Endothelial cell of umbilical vein (primary cell): Measurements from ENCODE around the gene MAN2C1. TPM values are rescaled to one million over a fixed set of nuclear protein-coding genes. Genes with fewer than 3 reads are reported as not detected.

ENCODE experiments used
- BruUV-seq: library from RNA; stranded (reverse); fragments of 400-500 nt; replicated peaks from 2 replicates; lab custom pipeline; 2021; lab: Mats Ljungman, UMichigan
- CTCF ChIA-PET: fragments of 300-600, 350-600 bp; sonication (Branson Sonifier 250); formaldehyde crosslinking; loops from one replicate; lab custom pipeline; 2021; ENCODE audit warnings: antibody characterized with exemption, inconsistent platforms; lab: Charles Lee
- POLR2A ChIA-PET: fragments of 300-600, 350-600 bp; sonication (Branson Sonifier 250); formaldehyde crosslinking; loops from one replicate; lab custom pipeline; 2021; ENCODE audit warnings: antibody characterized with exemption, inconsistent platforms; lab: Charles Lee
- DNase-seq: peaks from one replicate; pipeline ENCODE4 v3.0.0-alpha.2; 2011; ENCODE audit warnings: low read depth, low spot score
- FAIRE-seq: peaks from 2 replicates; lab custom pipeline; 2011; peaks lifted over from hg19 to GRCh38; lab: Jason Lieb, UNC
- H2AFZ ChIP-seq: 2 replicates; pipeline ENCODE4 v1.6.0; 2012; ENCODE audit warnings: low read depth, low read length, control low read depth, inconsistent platforms
- H3K27ac ChIP-seq: 2 replicates; pipeline ENCODE4 v1.5.1; 2011; ENCODE audit warnings: low read depth, mild to moderate bottlenecking, control low read depth, low read length, moderate library complexity; ENCODE audit not compliant: insufficient read depth
- H3K27me3 ChIP-seq, 2 experiments: 2 replicates each; pipeline versions ENCODE4 v1.6.0 to v1.6.1; 2011; ENCODE audit warnings: low read length in 2 of 2, mixed read lengths in 1 of 2; ENCODE audit not compliant: control insufficient read depth in 2 of 2, insufficient read depth in 2 of 2
- H3K36me3 ChIP-seq, 2 experiments: 2 replicates in 1 of 2; 3 replicates in 1 of 2; pipeline ENCODE4 v1.5.1; 2011; ENCODE audit warnings: low read length in 2 of 2, mild to moderate bottlenecking in 1 of 2, moderate library complexity in 1 of 2; ENCODE audit not compliant: control insufficient read depth in 2 of 2, insufficient read depth in 2 of 2; ENCODE audit errors: extremely low read depth in 1 of 2
- H3K4me1 ChIP-seq: 3 replicates; pipeline ENCODE4 v1.5.1; 2011; ENCODE audit warnings: mild to moderate bottlenecking, low read length; ENCODE audit not compliant: control insufficient read depth, insufficient read depth; ENCODE audit errors: extremely low read depth
- H3K4me2 ChIP-seq: 2 replicates; pipeline ENCODE4 v1.6.1; 2011; ENCODE audit warnings: low read length, control low read depth, mixed read lengths; ENCODE audit not compliant: insufficient read depth
- H3K4me3 ChIP-seq, 3 experiments: fragments of 200-600 bp in 1 of 3; sonication (generic), shearing (Covaris generic) in 1 of 3; replicated peaks in 1 of 3; 2 replicates each; pipeline ENCODE4 v1.5.1; 2011 to 2016; ENCODE audit warnings: control low read depth in 3 of 3, low read length in 3 of 3, mild to moderate bottlenecking in 2 of 3, inconsistent platforms in 1 of 3, low read depth in 1 of 3, moderate library complexity in 1 of 3; ENCODE audit not compliant: insufficient read depth in 1 of 3
- H3K79me2 ChIP-seq: 2 replicates; pipeline ENCODE4 v1.6.0; 2012; ENCODE audit warnings: low read length, inconsistent platforms; ENCODE audit not compliant: control insufficient read depth, insufficient read depth
- H3K9ac ChIP-seq: replicated peaks from 2 replicates; pipeline ENCODE3; 2011; ENCODE audit warnings: low read length, control low read depth; ENCODE audit not compliant: insufficient read depth; ENCODE audit errors: extremely low read depth
- H3K9me1 ChIP-seq: replicated peaks from 3 replicates; pipeline ENCODE4 v1.6.0; 2011; ENCODE audit warnings: mild to moderate bottlenecking, low read length; ENCODE audit not compliant: control insufficient read depth, insufficient read depth; ENCODE audit errors: extremely low read depth
- H3K9me3 ChIP-seq: replicated peaks from 2 replicates; pipeline ENCODE4 v1.5.1; 2012; ENCODE audit warnings: low read length, inconsistent platforms; ENCODE audit not compliant: control insufficient read depth, insufficient read depth
- H4K20me1 ChIP-seq: replicated peaks from 2 replicates; pipeline ENCODE3; 2011; ENCODE audit warnings: mild to moderate bottlenecking, low read length; ENCODE audit not compliant: control insufficient read depth, insufficient read depth; ENCODE audit errors: extremely low read depth
- CTCF ChIP-seq, 2 donors: IDR thresholded peaks; 1 replicate in 1 of 2; 2 replicates in 1 of 2; pipeline ENCODE4 v1.5.1; 2011; ENCODE audit warnings: low read length in 2 of 2, mild to moderate bottlenecking in 2 of 2, moderate library complexity in 2 of 2, control low read depth in 1 of 2, inconsistent platforms in 1 of 2, low read depth in 1 of 2; ENCODE audit not compliant: insufficient read depth in 1 of 2; ENCODE audit errors: extremely low read depth in 1 of 2
- EZH2 ChIP-seq: IDR thresholded peaks from 2 replicates; pipeline ENCODE4 v1.6.1; 2012; ENCODE audit warnings: borderline replicate concordance, low read depth, mild to moderate bottlenecking, moderate library complexity, low read length, inconsistent platforms; ENCODE audit not compliant: severe bottlenecking
- FOS ChIP-seq: IDR thresholded peaks from 2 replicates; pipeline ENCODE4 v1.6.1; 2011; ENCODE audit warnings: mild to moderate bottlenecking, low read length, moderate library complexity, borderline replicate concordance; ENCODE audit not compliant: insufficient read depth
- GATA2 ChIP-seq: IDR thresholded peaks from 2 replicates; pipeline ENCODE4 v1.7.0; 2011; ENCODE audit warnings: low read depth, mild to moderate bottlenecking, moderate library complexity, mixed read lengths, low read length; ENCODE audit not compliant: insufficient read length, insufficient read depth
- JUN ChIP-seq: IDR thresholded peaks from 2 replicates; pipeline ENCODE4 v1.6.1; 2011; ENCODE audit warnings: borderline replicate concordance, low read depth; ENCODE audit not compliant: insufficient read length, insufficient read depth
- MAX ChIP-seq: IDR thresholded peaks from 2 replicates; pipeline ENCODE4 v1.6.1; 2011; ENCODE audit not compliant: insufficient read depth, insufficient read length
- MYC ChIP-seq: IDR thresholded peaks from one replicate; pipeline ENCODE4 v1.6.1; 2011; ENCODE audit warnings: mild to moderate bottlenecking, low read depth, low read length
- POLR2A ChIP-seq: IDR thresholded peaks from 2 replicates; pipeline ENCODE4 v1.6.1; 2012; ENCODE audit warnings: low read depth, mild to moderate bottlenecking, control low read depth, low read length
- POLR2AphosphoS5 ChIP-seq: IDR thresholded peaks from 2 replicates; pipeline ENCODE4 v1.6.1; 2012; ENCODE audit warnings: low read depth, mild to moderate bottlenecking, control low read depth, low read length, moderate library complexity; ENCODE audit not compliant: insufficient read depth
- dilution Hi-C: fragments of 300-500 bp; cut with MboI; formaldehyde crosslinking; loops from one replicate; pipeline ENCODE4 v1.15.0; 2019; ENCODE audit warnings: low sequenced_read_pairs; ENCODE audit not compliant: extremely low pct_ligation_motif_present
- intact Hi-C: fragments of 100-400 bp; cut with micrococcal nuclease; formaldehyde crosslinking; loops from one replicate; pipeline ENCODE4 v1.10.0; 2022
- polyA plus RNA-seq, 4 experiments: library from polyadenylated mRNA; depleted of rRNA in 3 of 4; stranded (reverse) in 3 of 4; unstranded in 1 of 4; fragments of >200 nt; gene quantifications; 2 replicates each; pipeline versions ENCODE4 v1.2.1 to v1.2.3, GENCODE V29; 2011 to 2012; ENCODE audit warnings: missing spikeins in 1 of 4
- total RNA-seq: library from RNA; stranded (reverse); gene quantifications from 2 replicates; pipeline ENCODE4 v1.2.3, GENCODE V29; 2021

Gene MAN2C1
- total and polyA plus RNA-seq, 2 donors (not counting 3 experiments of a cell fraction or from before 2014, with no cell fraction given), result 198 to 248 TPM

- H3K27me3 ChIP-seq, result no peaks in the 10 kb centered on the region
- no peaks in the 10 kb centered on the region for H4K20me1 ChIP-seq
- no peak overlapping the region for H2AFZ ChIP-seq
- CTCF ChIA-PET, result interaction anchor here (0.5 kb wide), 1 partner anchor 308 kb away, joined by 3 read pairs; the partner anchor contains the start of gene SNX33
- no peak overlapping the region for H3K9ac ChIP-seq
- dilution Hi-C loops (no loop called here), intact Hi-C loops (no loop called here)
- TF ChIP-seq JUN (no peak), EZH2 (no peak), FOS (no peak), MYC (no peak), POLR2A (no peak), MAX (no peak), GATA2 (no peak), POLR2AphosphoS5 (no peak), CTCF (IDR thresholded peaks at IDR 0.05; ENCODE audit: extremely low read depth in 1 of 2, insufficient read depth in 1 of 2, low read depth in 1 of 2, low read length in 2 of 2) (no peak)
- H3K27ac ChIP-seq, result no peak overlapping the region
- H3K4me2 ChIP-seq, result no peak overlapping the region
- H3K4me1 ChIP-seq, result peaks cover 10% of the 10 kb centered on the region
- no peaks in the 10 kb centered on the region for H3K9me1 ChIP-seq
- peaks cover 7% of the 10 kb centered on the region for H3K79me2 ChIP-seq
- POLR2A ChIA-PET, result no interaction called here
- peaks cover 0 to 8% of the 10 kb centered on the region in 2 experiments for H3K36me3 ChIP-seq
- no peaks in the 10 kb centered on the region for H3K9me3 ChIP-seq
- DNase-seq (no peak), FAIRE-seq (no peak)
- BruUV-seq, result TSS peak; percentile 8
- no peak overlapping the region for H3K4me3 ChIP-seq
Observed at GRCh38 chr15:75339531-75340240, 28.7 kb downstream of the MAN2C1 start.
